Stimulated activated CD8-positive, alpha-beta memory T cell treated with anti-CD3 and anti-CD28 coated beads, Interleukin-12 subunit alpha, Interleukin-12 subunit beta, amount 100 ng/mL, for 24 hours (primary cell): ENCODE data around the gene EFTUD2.

Experiments
- DNase-seq: peaks from one replicate; pipeline ENCODE4 v3.0.0-alpha.2; 2020; ENCODE audit errors: extremely low read depth

The EFTUD2 gene

DNA sequence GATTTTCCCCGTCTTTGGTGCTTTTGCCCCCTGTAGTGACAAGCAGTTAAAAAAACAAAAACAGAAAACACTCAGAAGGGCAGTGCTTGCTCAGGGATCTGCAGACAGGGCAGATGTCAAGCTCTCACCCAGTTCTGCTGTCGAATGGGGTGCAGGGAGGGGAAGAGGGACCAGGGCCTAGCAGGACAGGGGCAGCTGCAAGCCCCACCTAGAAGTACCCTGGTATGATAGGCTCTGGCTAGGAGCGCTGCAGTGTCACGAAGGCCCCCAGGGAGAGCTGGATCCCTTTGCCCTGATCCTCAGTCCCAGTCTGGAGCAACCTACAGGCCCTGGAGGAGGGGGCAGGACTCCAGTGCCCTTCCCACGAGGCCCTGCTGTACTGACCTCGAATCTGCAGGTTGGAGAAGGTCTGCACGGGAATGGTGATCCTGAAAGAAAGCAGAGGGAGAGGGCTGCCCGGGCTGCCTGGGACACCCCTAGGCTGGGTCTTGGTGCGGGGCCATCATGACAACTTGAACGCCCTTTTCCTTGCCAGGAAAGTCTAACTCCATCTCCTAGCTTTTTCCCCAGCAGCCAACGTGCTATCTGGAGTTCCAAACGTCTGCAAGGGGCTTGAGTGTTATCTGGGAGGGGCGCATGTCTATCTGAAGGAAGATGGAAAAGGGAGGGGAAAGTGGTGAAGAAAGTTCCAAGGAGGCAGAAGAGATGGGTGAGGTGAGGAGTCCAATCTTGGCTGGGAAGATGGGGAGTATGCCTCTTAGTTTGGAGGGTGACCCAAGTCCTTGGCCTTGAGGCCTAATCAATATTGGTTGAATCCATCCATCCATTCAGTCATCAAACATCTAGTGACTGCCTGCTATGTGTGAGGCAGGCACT, 11.2 kb upstream of the EFTUD2 start:
- no peak for DNase-seq

DNA sequence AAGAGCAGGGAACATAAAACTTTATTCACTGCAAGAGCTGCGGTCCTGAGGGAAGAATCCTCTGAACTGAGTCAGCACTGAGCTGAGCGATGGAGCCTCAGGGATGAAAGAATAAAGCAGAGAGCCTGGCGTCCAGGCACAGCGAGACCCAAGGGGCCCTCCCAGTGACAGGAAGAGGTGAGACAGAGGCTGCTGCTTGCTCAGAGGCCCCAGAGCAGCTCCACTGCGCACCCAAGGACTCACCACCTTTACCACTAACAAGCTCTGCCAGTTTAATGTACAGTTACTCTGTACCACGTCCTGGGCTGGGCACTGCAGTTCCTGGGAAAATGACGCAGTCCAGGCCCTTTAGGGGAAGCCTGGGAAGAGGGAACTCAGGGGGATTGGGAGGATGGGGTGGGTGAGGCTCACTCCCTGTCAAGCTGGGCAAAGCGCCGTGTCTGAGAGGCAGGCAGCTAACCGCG, 10.5 kb upstream of the EFTUD2 start:
- no peak for DNase-seq

DNA sequence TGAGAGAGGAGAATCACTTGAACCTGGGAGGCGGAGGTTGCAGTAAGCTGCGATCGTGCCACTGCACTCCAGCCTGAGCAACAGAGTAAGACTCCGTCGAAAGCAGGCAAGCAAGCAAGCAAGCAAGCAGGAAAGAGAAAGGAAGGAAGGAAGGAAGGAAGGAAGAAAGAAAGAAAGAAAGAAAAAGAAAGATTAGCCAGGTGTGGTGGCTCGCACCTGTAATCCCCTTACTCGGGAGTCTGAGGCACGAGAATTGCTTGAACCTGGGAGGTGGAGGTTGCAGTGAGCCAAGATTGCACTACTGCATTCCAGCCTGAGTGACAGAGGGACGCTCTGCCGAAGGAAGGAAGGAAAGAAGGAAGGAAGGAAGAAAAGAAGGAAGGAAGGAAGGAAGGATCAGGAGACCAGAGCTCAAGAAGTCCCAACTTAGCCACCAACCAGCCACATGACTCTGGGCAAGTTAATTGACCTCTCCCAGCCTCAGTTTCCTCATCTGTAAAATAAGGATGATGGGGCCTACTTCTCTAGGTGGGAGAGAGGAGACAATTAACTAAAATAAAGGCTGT, 9.6 kb upstream of the EFTUD2 start:
- DNase-seq, result no peak

DNA sequence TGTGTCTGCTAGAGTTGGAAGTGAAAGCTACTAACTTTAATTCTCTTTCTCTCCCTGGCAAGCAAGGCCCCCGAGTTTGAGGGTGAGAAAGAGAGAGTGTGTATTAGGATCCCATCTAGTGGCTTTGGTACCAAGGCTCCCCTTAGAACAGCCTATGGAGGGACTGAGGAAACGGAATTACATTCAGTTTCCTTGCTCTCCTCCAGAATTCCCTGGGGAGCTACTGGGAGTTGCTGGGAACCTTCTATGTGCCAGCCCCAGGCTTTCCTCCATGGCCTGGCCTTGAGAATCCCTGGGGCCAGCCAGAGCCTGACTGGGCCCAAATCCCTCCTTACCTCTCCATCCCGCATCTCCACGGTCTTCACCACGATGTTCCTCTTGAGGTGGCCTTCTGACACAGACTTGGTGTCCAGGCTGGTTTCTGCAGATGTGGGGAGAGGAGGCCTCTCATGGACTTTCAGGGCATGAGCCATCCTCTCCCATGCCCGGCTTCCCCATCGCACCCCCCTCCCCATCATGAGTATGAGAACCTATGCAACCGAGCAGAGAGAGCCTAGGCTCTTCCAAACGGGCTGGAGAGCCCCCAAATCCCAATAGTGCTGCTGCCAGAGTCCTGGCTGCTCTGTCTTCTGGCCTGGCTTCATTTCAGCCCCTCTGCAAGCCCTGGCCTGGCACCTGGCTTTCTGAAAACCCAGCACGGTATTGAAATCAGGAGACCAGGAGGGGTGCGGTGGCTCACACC, 8.7 kb upstream of the EFTUD2 start:
- no peak for DNase-seq

DNA sequence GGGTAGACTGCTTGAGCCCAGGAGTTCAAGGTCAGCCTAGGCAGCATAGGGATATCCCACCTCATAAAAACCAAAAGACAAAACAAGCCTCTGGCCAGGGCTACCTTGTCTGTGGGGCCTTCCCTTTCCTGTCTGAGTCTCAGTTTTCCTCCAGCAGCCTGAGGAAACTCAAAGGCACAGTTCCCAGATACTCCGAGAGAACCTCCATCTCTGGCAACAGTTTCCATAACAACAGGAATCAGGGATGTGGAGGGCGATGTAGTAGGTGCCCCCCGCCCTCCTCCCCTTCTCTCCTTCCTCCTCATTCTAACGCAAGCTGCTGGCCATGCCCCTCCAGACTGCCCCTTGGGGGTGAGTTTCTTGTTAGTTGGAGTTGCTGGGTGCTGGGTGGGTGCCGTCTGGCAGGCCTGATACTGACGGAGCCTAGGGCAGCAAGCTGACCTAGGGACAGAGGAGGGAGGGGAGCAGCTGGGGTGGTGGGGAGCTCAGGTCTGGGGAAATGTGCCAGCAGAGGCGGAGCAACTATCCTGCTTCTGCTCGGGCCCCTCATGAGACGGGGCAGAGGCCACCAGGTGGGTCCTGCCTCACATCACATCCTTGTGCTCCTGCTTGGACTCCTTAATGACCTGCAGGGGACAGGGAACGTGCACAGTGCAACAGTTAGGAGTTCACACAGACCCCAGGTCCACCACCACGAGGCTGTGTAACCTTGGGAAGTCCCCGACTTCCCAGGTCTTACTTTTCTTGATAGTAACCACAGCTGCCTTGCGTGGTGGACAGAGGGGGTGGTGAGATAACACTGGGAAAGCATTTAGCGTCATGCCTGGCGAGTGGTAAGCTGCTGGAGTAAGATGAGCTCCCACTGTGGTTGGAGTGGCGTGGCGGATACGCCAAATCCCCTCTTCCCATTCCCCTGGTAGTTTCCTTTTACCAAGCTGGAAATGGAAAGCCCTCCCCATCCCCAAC, 7.8 kb upstream of the EFTUD2 start:
- no peak for DNase-seq

DNA sequence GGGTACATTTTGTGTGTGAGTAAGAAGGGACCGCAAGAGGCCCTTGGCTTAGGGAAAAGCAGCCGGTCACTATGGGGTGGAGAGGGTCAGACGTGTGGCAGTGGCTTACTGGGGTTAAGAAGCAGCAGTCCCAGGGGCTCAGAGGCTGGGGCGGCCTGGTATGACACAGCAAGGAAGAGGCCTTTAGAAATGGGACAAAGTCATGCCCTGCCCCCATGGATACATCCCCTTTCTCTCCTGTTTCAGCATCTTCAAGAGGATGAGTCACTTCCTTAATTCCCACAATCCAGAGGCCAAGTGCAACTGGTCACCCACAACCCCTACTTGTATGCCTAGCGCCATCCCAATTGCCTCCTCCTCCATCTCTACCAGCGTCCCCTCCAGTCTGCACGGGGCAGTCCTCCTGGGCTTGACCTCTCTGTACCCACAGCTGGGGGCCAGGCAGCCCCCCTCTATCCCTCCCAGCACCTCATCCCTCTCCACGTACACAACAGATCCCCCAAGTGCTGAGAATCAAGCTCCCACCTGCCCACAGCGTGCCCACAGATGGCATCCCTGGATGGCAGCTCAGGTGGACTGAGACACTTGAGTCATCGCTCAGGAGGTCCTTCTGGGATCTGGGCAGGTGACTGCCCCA, 6.9 kb upstream of the EFTUD2 start:
- no peak for DNase-seq

DNA sequence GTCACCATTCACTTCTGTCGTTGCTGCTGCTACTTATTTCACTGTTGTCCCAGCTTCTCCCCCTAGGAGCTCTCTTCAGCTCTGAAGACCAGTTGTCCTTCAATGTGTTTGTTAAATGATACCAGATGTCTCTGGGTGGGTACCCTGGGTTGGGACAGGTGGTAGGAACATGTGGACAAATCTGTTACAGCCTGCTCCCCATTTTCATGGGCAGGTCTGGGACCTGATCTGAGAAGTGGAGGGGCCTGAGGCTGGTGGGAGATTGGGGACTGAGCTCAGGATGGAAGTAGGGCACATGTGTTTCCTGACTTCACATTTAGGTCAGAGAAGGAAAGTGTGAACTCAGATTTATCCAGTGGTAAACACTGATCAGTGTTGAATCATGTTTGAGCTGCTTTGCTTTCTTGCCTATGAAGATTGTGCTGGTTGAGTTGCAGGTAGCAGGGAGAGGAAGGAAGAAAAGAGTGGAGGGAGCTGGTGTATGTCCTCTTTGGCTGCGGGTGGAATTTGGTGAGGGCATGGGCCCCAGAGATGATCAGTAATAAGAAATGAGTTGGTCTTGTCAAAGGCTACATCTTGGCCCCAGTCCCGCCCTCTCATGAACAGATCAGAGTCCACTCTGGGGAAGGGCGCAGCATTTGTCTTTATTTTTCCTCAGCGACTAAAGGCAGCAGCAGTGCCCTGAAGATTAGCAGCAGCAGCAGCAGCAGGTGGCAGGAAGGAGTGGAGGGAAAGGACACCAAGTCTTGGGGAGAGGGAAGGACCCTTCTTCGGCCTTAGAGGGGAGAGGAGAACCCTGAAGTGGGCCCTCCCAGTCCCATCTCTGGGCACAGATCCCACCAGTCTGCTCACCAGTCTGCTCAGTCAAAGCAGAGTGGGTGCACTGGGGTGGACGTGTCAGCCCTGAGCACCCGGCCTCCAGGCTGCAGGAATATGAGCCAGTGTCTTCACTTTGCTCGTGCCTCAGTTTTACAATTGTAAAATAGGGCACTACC, 6.1 kb upstream of the EFTUD2 start:
- DNase-seq, result no peak

DNA sequence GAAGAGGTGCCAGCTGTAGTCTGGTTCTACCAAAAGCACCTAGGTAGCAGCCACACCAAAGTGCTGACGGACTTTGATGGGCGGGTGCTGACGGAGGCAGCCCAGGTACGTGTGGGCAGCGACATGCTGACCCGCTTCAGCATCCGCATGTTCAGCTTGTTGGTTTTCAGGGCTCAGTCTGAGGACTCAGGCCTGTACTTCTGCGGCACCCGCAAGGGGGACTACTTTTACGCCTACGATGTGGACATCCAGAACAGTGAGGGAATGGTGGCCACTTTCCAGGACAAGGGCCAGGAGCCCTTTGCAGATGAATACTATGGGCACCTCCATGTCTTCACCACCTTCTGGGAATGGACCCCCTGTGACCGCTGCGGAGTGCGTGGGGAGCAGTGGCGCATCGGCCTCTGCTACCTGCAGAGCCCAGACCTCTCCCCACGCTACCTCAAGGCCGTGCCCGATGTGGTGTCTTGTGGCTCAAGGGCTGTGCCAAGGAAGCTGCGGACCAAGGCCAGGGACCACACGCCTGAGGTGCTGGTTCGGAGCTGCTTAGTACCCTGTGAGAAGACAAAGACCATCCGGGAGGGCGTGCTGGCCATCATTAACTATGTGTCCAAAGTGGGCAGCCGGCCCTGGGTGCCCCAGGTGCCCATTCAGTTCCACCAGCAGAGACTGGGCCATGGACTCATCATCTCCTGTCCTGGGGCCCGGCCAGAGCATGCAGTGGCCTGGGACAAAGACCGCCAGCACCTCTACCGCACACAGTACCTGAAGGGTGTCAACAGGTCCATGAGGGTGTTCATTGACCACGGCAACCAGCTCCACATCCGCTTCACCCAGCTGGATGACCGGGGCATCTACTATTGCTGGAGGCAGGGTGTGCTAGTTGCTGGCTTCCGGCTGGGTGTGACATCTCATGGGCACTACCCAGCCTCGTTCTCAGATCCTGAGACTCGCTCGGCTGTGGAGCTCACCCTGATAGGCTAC, 5.0 kb upstream of the EFTUD2 start:
- no peak for DNase-seq

DNA sequence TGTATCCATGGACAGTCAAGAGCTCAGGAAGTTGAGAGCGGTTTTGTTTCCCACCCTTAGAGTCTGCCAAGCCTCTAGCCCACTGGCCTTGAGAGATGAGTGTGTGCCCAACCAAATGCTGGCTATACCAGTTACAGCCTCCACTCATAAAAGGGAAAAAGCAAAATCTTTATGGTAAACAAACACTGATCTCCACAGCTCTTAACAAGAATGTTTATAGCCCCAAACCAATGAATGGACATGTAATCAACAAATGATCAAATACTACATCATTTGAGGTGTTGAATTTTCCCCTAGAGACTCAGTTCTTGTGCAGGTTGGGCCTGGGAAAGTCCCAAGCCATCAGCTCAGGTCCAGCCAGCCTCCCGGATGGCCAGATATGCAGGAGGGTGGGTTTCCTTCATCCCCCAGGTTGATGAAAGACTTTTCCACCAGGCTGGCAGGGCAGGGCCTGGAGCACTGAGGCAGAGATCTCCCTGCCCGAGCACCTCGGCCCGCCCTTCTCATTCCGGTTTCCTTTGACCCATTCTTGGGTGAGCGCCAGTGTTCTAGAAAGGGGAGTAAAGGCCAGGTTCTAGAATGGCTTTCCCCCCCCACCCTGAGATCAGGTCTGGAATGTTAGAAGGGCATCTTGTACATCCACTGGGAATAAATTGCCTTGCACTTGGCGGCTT, 3.9 kb upstream of the EFTUD2 start:
- no peak for DNase-seq

DNA sequence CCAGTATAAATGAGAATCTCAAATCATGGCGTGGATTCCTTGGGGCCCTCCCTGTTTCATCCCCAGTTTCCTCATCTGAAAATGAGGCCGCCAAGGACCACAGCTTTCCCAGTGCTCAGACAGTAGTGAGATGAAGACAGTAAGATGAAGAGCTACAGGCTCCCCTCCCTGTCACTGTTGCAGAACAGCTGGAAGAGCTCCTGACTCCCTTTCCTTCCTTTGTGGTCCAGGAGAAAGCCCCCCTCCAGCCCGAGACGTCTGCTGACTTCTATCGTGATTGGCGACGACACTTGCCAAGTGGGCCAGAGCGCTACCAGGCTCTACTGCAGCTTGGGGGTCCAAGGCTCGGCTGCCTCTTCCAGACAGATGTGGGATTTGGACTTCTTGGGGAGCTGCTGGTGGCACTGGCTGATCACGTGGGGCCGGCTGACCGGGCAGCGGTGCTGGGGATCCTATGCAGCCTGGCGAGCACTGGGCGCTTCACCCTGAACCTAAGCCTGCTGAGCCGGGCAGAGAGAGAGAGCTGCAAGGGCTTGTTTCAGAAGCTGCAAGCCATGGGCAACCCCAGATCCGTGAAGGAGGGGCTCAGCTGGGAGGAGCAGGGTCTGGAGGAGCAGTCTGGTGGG, 3.0 kb upstream of the EFTUD2 start:
- DNase-seq, result no peak

DNA sequence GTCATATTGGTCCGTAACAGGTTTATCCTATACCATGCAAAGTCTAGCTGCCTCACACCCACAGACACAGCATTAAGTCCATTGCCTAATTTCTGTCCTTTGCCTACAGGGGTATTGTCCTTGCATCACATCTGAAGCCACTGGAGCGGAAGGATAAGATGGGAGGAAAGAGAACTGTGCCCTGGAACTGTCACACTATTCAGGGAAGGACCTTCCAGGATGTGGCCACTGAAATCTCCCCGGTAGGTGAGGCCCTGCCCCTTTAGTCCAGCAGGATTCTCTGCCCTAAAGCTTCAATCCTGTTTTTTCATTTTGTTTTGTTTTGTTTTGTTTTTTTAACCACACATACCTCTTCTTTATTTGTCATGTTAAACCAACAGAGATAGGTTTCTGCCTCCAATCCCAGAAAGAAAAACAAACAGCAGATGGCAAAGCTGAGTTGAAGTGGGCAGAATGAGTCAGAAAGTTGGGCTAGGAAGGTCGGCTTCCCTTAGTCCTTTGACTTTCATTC, 2.2 kb upstream of the EFTUD2 start:
- DNase-seq, result no peak

DNA sequence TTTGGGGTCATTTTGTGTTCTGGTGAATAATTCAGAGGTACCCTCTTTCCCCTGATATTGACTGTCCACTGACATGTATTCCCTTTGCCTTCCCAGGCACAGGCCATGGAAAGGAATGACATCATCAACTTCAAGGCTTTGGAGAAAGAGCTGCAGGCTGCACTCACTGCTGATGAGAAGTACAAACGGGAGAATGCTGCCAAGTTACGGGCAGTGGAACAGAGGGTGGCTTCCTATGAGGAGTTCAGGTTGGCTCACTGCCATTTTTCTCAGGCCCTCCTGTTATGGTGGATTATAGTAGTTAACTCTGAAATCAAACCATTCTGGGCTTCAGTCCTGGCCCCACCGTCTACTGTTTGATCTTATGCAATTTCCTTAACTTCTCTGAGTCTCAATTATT, 1.6 kb upstream of the EFTUD2 start:
- no peak for DNase-seq

DNA sequence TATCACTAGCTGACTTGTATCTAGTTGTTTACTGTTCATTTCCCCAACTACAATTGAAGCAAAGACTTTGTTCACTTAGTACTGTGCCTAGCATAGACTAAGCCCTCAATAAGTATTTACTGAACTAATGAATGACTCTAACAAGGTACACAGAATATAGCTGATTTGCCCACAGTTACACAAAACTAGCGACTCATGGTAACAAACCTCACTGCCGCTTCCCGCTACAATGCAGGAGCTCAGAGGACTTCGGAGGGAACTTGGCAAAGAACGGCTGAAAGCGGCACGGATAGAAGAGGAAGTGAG, 524 bp downstream of the EFTUD2 start:
- no peak for DNase-seq

DNA sequence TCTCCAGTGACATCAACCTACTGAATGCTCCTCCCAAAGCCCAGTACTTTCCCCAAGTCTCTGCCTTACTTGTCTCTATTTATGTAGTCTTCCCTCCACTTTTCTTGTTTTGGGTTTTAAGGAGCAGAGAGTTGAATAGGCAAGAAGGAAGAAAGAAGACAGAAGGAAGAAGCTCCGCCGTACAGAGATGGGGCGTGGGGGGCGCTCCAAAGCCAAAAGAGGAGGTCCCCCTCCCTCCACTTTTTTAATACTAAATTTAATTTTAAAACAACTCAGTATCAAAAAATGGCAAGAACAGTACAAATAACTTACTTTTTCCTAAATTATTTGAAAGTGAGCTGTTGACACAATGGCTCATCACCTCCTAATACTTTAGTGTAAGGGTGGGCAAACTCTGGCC, 4.6 kb downstream of the EFTUD2 start:
- no peak for DNase-seq

DNA sequence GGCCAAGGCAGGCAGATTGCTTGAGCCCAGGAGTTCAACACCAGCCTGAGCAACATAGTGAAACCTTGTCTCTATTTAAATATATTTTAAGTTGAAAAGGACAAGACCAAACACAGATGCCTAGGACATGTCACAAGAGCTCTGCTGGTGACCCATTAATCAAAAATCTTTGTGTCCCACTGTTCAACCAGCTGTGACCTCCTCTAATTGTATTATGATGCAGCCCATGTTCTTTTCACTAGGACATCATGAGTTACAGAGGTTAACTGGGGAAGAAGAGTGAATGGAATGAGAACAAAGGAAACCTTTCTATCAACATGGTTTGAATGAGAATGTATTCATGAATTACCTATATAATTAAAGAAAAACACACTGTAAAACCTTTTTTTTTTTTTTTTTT, 7.0 kb downstream of the EFTUD2 start:
- no peak for DNase-seq

DNA sequence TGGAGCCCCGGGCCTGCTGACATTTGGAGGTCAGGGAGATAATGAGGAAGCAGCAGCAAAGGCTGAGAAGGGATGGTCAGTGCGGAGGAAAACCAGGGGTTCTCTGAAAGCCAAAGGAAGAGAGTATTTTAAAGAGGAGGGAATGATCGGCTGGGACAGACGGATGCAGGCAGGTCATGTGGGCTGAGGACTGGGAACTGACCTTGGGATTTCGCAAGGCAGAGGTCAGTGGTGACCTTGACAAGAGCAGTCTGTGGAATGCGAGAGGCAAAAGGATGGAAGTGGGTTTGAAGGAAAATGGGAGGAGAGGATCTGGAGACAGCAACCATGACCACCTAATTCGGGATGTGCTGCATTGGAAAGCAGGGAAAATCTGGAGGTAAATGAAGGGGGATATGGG, 10.2 kb downstream of the EFTUD2 start:
- DNase-seq, result no peak
